HL-60 (cell line): Measurements from ENCODE around the gene C19orf73.

ENCODE experiments used
- DNase-seq, 2 experiments: peaks; one replicate each; pipeline ENCODE4 v3.0.0-alpha.2; 2010 to 2020; ENCODE audit warnings: low read depth in 1 of 2, low spot score in 1 of 2
- H3K27ac ChIP-seq: fragments of 250-450 bp; sonication (Bioruptor Pico); replicated peaks from 2 replicates; pipeline ENCODE4 v1.5.1; 2020; ENCODE audit warnings: mild to moderate bottlenecking, moderate library complexity
- H3K27me3 ChIP-seq: fragments of 250-450 bp; sonication (Bioruptor Pico); 2 replicates; pipeline ENCODE4 v1.5.1; 2021; ENCODE audit warnings: mild to moderate bottlenecking, moderate library complexity; ENCODE audit not compliant: insufficient read depth, poor library complexity, severe bottlenecking
- H3K4me3 ChIP-seq: replicated peaks from 2 replicates; pipeline ENCODE4 v1.5.1; 2011; ENCODE audit warnings: mild to moderate bottlenecking, control low read depth, low read length; ENCODE audit not compliant: insufficient read depth
- CTCF ChIP-seq: IDR thresholded peaks from one replicate; pipeline ENCODE4 v1.5.1; 2011; ENCODE audit warnings: low read length, control low read depth, inconsistent platforms; ENCODE audit not compliant: insufficient read depth
- GABPA ChIP-seq: IDR thresholded peaks from 2 replicates; pipeline ENCODE4 v1.6.1; 2012; ENCODE audit warnings: low read depth
- POLR2AphosphoS5 ChIP-seq: IDR thresholded peaks from 2 replicates; pipeline ENCODE4 v1.6.1; 2012; ENCODE audit warnings: low read depth
- SPI1 ChIP-seq: IDR thresholded peaks from 2 replicates; pipeline ENCODE4 v1.6.1; 2012; ENCODE audit warnings: low read depth, mild to moderate bottlenecking, borderline replicate concordance
- TF ChIP-seq, protein P1 (sequence below): IDR thresholded peaks from 2 replicates; pipeline ENCODE4 v1.6.1; 2012; ENCODE audit warnings: low read depth; ENCODE audit not compliant: insufficient replicate concordance

C19orf73 gene

DNA sequence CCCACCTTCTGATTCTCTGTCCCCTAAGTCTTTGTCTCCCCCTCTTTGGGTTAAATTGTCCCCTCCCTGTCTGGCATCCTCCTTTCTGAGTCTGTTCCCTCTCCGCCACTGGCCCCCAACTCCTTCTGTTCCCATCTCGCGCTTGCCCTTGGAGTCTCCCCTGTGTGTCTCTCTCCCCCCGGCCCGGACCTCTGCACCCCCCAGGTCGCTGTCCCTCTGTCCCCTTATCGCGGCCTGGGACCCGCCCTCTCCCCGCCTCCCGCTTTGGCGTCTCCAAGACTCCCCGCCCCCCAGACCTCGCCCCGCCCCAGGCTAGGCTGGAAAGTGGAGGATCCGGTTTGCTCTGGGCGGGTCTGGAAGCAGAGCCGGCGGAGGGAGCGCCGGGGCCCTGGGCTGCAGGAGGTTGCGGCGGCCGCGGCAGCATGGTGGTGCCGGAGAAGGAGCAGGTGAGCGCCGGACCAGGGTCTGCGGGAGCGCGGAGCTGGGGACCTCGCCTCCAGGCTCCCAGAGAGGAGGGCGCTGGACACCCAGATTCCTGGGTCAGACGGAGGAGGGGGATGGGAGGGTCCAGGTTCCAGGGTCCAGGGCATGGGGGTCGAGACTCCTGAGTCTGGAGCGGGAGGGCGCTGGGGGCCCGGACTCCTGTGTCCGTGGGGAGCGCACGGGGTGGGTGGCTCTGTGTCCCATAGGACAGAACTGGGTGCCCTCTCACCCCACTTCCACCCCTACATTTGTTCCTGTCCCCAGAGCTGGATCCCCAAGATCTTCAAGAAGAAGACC, 38.7 kb upstream of the C19orf73 start, which contains the start of gene TRPM4:
TRPM4 (plus strand) TSS at position 348 of the 780 bp plus-strand sequence; CDS start at position 423, 75 bp downstream.
- no peak for TF ChIP-seq GABPA
- TF ChIP-seq POLR2AphosphoS5 = no peak
- TF ChIP-seq, protein P1, sequence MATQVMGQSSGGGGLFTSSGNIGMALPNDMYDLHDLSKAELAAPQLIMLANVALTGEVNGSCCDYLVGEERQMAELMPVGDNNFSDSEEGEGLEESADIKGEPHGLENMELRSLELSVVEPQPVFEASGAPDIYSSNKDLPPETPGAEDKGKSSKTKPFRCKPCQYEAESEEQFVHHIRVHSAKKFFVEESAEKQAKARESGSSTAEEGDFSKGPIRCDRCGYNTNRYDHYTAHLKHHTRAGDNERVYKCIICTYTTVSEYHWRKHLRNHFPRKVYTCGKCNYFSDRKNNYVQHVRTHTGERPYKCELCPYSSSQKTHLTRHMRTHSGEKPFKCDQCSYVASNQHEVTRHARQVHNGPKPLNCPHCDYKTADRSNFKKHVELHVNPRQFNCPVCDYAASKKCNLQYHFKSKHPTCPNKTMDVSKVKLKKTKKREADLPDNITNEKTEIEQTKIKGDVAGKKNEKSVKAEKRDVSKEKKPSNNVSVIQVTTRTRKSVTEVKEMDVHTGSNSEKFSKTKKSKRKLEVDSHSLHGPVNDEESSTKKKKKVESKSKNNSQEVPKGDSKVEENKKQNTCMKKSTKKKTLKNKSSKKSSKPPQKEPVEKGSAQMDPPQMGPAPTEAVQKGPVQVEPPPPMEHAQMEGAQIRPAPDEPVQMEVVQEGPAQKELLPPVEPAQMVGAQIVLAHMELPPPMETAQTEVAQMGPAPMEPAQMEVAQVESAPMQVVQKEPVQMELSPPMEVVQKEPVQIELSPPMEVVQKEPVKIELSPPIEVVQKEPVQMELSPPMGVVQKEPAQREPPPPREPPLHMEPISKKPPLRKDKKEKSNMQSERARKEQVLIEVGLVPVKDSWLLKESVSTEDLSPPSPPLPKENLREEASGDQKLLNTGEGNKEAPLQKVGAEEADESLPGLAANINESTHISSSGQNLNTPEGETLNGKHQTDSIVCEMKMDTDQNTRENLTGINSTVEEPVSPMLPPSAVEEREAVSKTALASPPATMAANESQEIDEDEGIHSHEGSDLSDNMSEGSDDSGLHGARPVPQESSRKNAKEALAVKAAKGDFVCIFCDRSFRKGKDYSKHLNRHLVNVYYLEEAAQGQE = no peak
- TF ChIP-seq SPI1 = no peak
- no peak for TF ChIP-seq CTCF
- DNase-seq = peak; percentile 26 to 28
- no peak within 1 kb of the TSS for H3K27ac ChIP-seq
- peaks cover 24% of the 10 kb centered on the region for H3K27me3 ChIP-seq
- peak within 1 kb of the TSS; percentile 34 for H3K4me3 ChIP-seq

DNA sequence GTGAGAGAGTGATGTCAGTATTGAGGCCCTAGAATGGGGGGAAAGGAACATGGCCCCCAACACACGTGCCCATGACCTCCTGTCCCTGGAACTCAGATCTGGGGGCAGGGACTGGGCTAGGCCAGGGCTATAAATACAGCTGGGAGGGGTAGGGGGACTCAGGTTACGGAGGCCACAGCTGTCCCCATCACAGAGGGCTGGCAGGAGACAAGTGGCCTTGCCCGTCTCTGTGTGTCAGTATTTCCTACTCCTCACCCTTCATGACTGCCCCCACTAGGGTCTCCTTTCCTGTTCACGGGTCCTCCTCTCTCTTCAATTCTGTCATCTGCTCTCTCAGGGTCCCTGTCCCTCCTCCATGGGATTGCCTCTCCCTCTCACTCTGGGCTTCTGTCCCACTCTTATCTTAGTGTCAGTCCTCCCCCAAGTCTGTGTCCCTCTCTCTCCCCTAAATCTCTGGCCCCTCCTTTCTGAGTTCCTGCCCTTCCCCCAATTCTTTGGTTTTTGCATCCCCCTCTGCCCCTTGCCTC, 36.9 kb upstream of the C19orf73 start:
- peaks cover 30% of the 10 kb centered on the region for H3K27me3 ChIP-seq

More for the DNA sequence above, 36.9 kb upstream of the C19orf73 start:
- TF ChIP-seq GABPA (no peak), POLR2AphosphoS5 (no peak), CTCF (no peak), SPI1 (no peak)
- TF ChIP-seq, protein P1 = no peak
- Histone ChIP-seq H3K27ac (no peak overlapping the region), H3K4me3 (no peak overlapping the region)
- no peak for DNase-seq
